ENCODE measurements around the gene SCNN1G. TPM values are rescaled to one million over a fixed set of nuclear protein-coding genes. Genes with fewer than 3 reads are reported as not detected.
"Not testable (repeated sequence)": the region's sequence is repeated elsewhere in the genome, so short reads cannot be mapped to it uniquely, and the experiment has no call there.

Gene SCNN1G
- total RNA-seq, 1 experiment from 2014 or later: not detected

DNA sequence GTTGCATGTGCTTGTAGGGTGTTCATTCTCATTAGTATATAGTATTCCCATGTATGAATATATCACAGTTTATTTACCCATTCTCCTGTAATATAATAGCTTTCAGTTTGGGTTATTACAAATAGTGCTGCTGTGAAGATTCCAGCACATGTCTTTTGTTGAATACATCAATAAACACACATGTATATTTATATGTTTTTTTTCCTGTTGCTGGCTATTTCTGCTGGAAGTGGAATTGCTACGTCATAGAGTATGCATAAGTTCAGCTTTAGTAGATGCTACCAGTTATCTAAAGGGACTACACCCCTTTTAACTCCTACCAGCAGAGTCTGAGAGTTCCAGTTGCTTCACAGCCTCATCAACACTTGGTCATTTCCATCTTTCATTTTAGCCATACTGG, 67.3 kb downstream of the SCNN1G start:
- no peak for DNase-seq (ENCODE audit: low spot score)

- DNase-seq (ENCODE audit: low spot score): no peak
These were observed 69.8 kb downstream of the SCNN1G start for GRCh38 chr16:23252310-23252709.

- not testable (repeated sequence) for DNase-seq (ENCODE audit: low spot score)
These were observed 71.1 kb downstream of the SCNN1G start for GRCh38 chr16:23253650-23254049.

DNA sequence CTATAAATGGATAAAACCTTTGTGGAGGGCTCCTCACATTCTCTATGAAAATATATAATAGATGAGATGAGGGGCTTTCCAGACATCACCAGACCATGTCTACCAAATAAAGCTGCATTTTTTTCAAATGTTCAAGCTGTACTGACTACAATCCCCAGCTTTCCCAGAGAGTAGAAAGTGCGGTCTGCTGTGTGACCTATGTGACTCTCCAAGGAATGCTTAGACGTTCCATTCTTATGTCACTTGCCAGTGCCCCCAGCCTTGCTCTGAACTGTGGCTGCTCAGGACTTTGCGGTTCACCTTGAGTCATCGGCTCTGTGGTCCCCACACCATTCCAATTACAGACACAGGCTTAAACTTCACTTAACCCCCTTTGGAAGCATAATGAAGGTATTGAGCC, 71.8 kb downstream of the SCNN1G start:
- peak; percentile 92 for DNase-seq (ENCODE audit: low spot score)

DNA sequence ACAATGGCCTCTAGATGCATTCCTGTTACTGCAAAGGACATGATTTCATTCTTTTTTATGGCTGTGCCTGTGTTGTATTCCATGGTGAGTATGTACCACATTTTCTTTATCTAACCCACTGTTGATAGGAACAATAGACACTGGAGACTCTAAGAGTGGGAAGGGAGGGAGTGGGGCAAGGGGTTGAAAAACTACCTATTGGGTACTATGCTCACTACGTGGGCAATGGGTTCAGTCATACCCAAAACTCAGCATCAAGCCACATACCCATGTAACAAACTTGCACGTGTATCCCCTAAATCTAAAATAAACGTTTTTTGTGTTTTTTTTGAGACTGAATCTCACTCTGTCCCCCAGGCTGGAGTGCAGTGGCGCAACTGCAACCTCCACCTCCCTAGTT, 72.5 kb downstream of the SCNN1G start:
- no peak for DNase-seq (ENCODE audit: low spot score)

DNA sequence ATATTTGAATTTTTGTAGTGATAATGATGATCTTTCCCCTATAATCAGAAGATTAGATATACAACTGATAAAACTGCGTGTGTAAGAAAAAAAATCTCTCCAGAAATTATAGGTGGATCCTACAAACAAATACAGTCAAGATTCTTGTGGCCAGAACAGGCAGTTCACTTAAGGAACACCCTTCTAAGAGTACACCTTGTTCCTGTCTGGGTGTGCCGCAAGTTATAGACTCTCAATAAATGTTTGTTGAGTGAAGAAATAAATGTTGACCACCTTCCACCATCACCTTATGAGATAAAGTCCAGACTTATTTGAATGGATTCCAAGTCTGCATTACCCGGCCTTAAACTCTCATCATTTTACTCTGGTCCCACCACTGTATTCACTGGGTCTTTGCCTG, 73.9 kb downstream of the SCNN1G start:
- DNase-seq (ENCODE audit: low spot score): no peak

DNA sequence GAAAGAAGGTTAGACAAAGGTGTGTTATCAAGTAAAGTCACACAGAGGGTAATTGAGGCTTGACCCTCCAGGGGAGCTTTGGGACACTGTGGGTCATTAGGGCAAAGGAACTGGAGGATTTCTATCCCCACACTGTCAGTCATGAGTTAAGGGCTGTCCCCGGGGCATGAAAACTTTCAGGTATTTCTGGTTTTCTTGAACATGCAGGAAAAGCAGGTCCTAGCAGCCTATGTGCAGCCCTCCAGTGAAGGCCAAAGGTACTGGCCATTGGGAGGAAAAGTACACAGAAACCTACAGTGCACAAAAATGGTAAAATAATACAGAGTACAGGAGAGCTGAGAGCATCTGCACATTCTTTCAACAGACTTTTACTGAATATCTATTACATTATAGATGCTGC, 75.1 kb downstream of the SCNN1G start:
- DNase-seq (ENCODE audit: low spot score): no peak

- no peak for DNase-seq (ENCODE audit: low spot score)
These were observed 76.3 kb downstream of the SCNN1G start for GRCh38 chr16:23258919-23259237.

Other genes starting within 250 kb of the SCNN1G start
- 3.8 and 6.3 TPM in 2 replicates for gene USP31, start 33.3 kb upstream of the SCNN1G start, total RNA-seq (2014; rRNA removed; shearing (Covaris generic))
- not detected in 2 replicates for gene SCNN1B, start 119.6 kb downstream of the SCNN1G start, total RNA-seq (2014; rRNA removed; shearing (Covaris generic))